Skeletal muscle tissue (tissue), 4 donors: ENCODE data around the gene AOAH. TPM values are rescaled to one million over a fixed set of nuclear protein-coding genes. Genes with fewer than 3 reads are reported as not detected.

Experiments used
- H3K27ac ChIP-seq: one replicate; pipeline ENCODE4 v1.7.0; 2013; ENCODE audit warnings: mild to moderate bottlenecking, low read depth, low read length, inconsistent platforms
- H3K27me3 ChIP-seq, 3 donors: one replicate each; pipeline ENCODE4 v1.7.0; 2013; ENCODE audit warnings: low read length in 3 of 3; ENCODE audit not compliant: control insufficient read depth in 3 of 3, insufficient read depth in 3 of 3
- H3K36me3 ChIP-seq, 3 donors: one replicate each; pipeline ENCODE4 v1.7.0; 2013; ENCODE audit warnings: low read length in 3 of 3; ENCODE audit not compliant: control insufficient read depth in 3 of 3, insufficient read depth in 3 of 3
- H3K4me1 ChIP-seq, 3 donors: one replicate each; pipeline ENCODE4 v1.7.0; 2013; ENCODE audit warnings: low read length in 3 of 3, mild to moderate bottlenecking in 3 of 3; ENCODE audit not compliant: control insufficient read depth in 3 of 3, insufficient read depth in 3 of 3
- H3K4me3 ChIP-seq, 3 donors: one replicate each; pipeline ENCODE4 v1.7.0; 2013; ENCODE audit warnings: low read length in 3 of 3
- H3K9ac ChIP-seq, 3 donors: one replicate each; pipeline ENCODE4 v1.7.0; 2013; ENCODE audit warnings: low read length in 3 of 3, mild to moderate bottlenecking in 3 of 3, moderate library complexity in 2 of 3, low read depth in 1 of 3
- H3K9me3 ChIP-seq, 3 donors: one replicate each; pipeline ENCODE4 v1.7.0; 2013; ENCODE audit warnings: low read length in 3 of 3; ENCODE audit not compliant: control insufficient read depth in 3 of 3
- total RNA-seq: library from RNA; depleted of rRNA; stranded (reverse); fragments of >200 nt; gene quantifications from one replicate; pipeline ENCODE4 v1.2.3, GENCODE V29; 2014
- donor health status: Osteomylitis.

Gene AOAH
- total RNA-seq, 1 donor from 2014 or later: 5.2 TPM

GRCh38 chr7:36661135-36661840, 63.0 kb downstream of the AOAH start:
- no peaks in the 10 kb centered on the region for H3K9me3 ChIP-seq
- H3K9ac ChIP-seq: no peak overlapping the region

GRCh38 chr7:36659638-36660341, 64.5 kb downstream of the AOAH start:
- no peak overlapping the region for H3K4me3 ChIP-seq
- no peaks in the 10 kb centered on the region for H3K27me3 ChIP-seq
- H3K9ac ChIP-seq: no peak overlapping the region
- no peaks in the 10 kb centered on the region for H3K9me3 ChIP-seq
- no peaks in the 10 kb centered on the region for H3K4me1 ChIP-seq
- H3K27ac ChIP-seq: no peak overlapping the region
- H3K36me3 ChIP-seq: no peaks in the 10 kb centered on the region

More at GRCh38 chr7:36661135-36661840, 63.0 kb downstream of the AOAH start:
- Histone ChIP-seq H3K27me3 (no peaks in the 10 kb centered on the region), H3K27ac (no peak overlapping the region), H3K36me3 (no peaks in the 10 kb centered on the region), H3K4me1 (no peaks in the 10 kb centered on the region), H3K4me3 (no peak overlapping the region)

GRCh38 chr7:36659172-36659516, 65.2 kb downstream of the AOAH start:
- Histone ChIP-seq H3K4me1 (no peaks in the 10 kb centered on the region), H3K27me3 (no peaks in the 10 kb centered on the region), H3K4me3 (no peak overlapping the region), H3K27ac (no peak overlapping the region), H3K9me3 (no peaks in the 10 kb centered on the region), H3K36me3 (no peaks in the 10 kb centered on the region), H3K9ac (no peak overlapping the region)

GRCh38 chr7:36658335-36659171, 65.7 kb downstream of the AOAH start:
- Histone ChIP-seq H3K9ac (no peak overlapping the region), H3K9me3 (no peaks in the 10 kb centered on the region), H3K4me3 (no peak overlapping the region), H3K27me3 (no peaks in the 10 kb centered on the region), H3K27ac (no peak overlapping the region), H3K36me3 (no peaks in the 10 kb centered on the region), H3K4me1 (no peaks in the 10 kb centered on the region)

GRCh38 chr7:36657036-36657660, 67.1 kb downstream of the AOAH start:
- Histone ChIP-seq H3K27ac (no peak overlapping the region), H3K27me3 (no peaks in the 10 kb centered on the region), H3K9ac (no peak overlapping the region), H3K9me3 (no peaks in the 10 kb centered on the region), H3K36me3 (no peaks in the 10 kb centered on the region), H3K4me1 (no peaks in the 10 kb centered on the region), H3K4me3 (no peak overlapping the region)

- Histone ChIP-seq H3K4me3 (no peak overlapping the region), H3K4me1 (no peaks in the 10 kb centered on the region), H3K9ac (no peak overlapping the region), H3K36me3 (no peaks in the 10 kb centered on the region), H3K9me3 (no peaks in the 10 kb centered on the region), H3K27ac (no peak overlapping the region), H3K27me3 (no peaks in the 10 kb centered on the region)
Observed at GRCh38 chr7:36654436-36654835, 69.9 kb downstream of the AOAH start.

- Histone ChIP-seq H3K9ac (no peak overlapping the region), H3K27me3 (no peaks in the 10 kb centered on the region)
Observed at GRCh38 chr7:36653663-36654355, 70.5 kb downstream of the AOAH start.

GRCh38 chr7:36653008-36653662, 71.2 kb downstream of the AOAH start:
- Histone ChIP-seq H3K36me3 (no peaks in the 10 kb centered on the region), H3K9me3 (no peaks in the 10 kb centered on the region), H3K4me3 (no peak overlapping the region), H3K27me3 (no peaks in the 10 kb centered on the region), H3K4me1 (no peaks in the 10 kb centered on the region), H3K27ac (no peak overlapping the region), H3K9ac (no peak overlapping the region)

More at GRCh38 chr7:36653663-36654355, 70.5 kb downstream of the AOAH start:
- Histone ChIP-seq H3K4me3 (no peak overlapping the region), H3K9me3 (no peaks in the 10 kb centered on the region), H3K36me3 (no peaks in the 10 kb centered on the region), H3K27ac (no peak overlapping the region), H3K4me1 (no peaks in the 10 kb centered on the region)

GRCh38 chr7:36652431-36652830, 71.9 kb downstream of the AOAH start:
- Histone ChIP-seq H3K27me3 (no peaks in the 10 kb centered on the region), H3K36me3 (no peaks in the 10 kb centered on the region), H3K4me1 (no peaks in the 10 kb centered on the region), H3K27ac (no peak overlapping the region), H3K4me3 (no peak overlapping the region), H3K9me3 (no peaks in the 10 kb centered on the region), H3K9ac (no peak overlapping the region)
